H9 (cell line): ENCODE results near the gene IGLON5. TPM values are rescaled to one million over a fixed set of nuclear protein-coding genes. Genes with fewer than 3 reads are reported as not detected.

Experiments
- DNase-seq: peaks from one replicate; pipeline ENCODE4 v3.0.0-alpha.2; 2017
- H2AFZ ChIP-seq: one replicate; pipeline ENCODE4 v1.6.1; 2013; ENCODE audit warnings: mild to moderate bottlenecking, low read length, control low read depth, moderate library complexity
- H2AK5ac ChIP-seq: 2 replicates; pipeline ENCODE4 v1.6.1; 2013; ENCODE audit warnings: low read length, control low read depth, mixed read lengths; ENCODE audit not compliant: insufficient read length
- H2BK120ac ChIP-seq: one replicate; pipeline ENCODE4 v1.6.1; 2013; ENCODE audit warnings: low read depth, mild to moderate bottlenecking, low read length, control low read depth, inconsistent platforms; ENCODE audit not compliant: poor library complexity, severe bottlenecking
- H2BK12ac ChIP-seq: 2 replicates; pipeline ENCODE4 v1.6.1; 2013; ENCODE audit warnings: low read length, control low read depth, mixed read lengths, low read depth; ENCODE audit not compliant: insufficient read length
- H2BK15ac ChIP-seq: 2 replicates; pipeline ENCODE4 v1.6.1; 2013; ENCODE audit warnings: low read depth, low read length, control low read depth
- H2BK20ac ChIP-seq: one replicate; pipeline ENCODE4 v1.6.1; 2013; ENCODE audit warnings: low read depth, mild to moderate bottlenecking, low read length, control low read depth, inconsistent platforms; ENCODE audit not compliant: poor library complexity, severe bottlenecking
- H2BK5ac ChIP-seq: 2 replicates; pipeline ENCODE4 v1.6.1; 2013; ENCODE audit warnings: low read length, control low read depth, mixed read lengths; ENCODE audit not compliant: insufficient read length
- H3K14ac ChIP-seq: 2 replicates; pipeline ENCODE4 v1.6.1; 2013; ENCODE audit warnings: low read length, control low read depth; ENCODE audit not compliant: insufficient read depth
- H3K18ac ChIP-seq: 2 replicates; pipeline ENCODE4 v1.6.1; 2013; ENCODE audit warnings: low read depth, mild to moderate bottlenecking, mixed read lengths, low read length, control low read depth; ENCODE audit not compliant: insufficient read length
- H3K23ac ChIP-seq: 2 replicates; pipeline ENCODE4 v1.6.1; 2013; ENCODE audit warnings: low read length, control low read depth, mixed read lengths, low read depth; ENCODE audit not compliant: insufficient read length
- H3K23me2 ChIP-seq: 2 replicates; pipeline ENCODE4 v1.6.1; 2013; ENCODE audit warnings: low read depth, mild to moderate bottlenecking, mixed read lengths, low read length, control low read depth; ENCODE audit not compliant: insufficient read length, poor library complexity, severe bottlenecking
- H3K27ac ChIP-seq: 2 replicates; pipeline ENCODE4 v1.5.1; 2013; ENCODE audit warnings: low read length, control low read depth, mixed read lengths, low read depth; ENCODE audit not compliant: insufficient read length
- H3K27me3 ChIP-seq: 2 replicates; pipeline ENCODE4 v1.6.1; 2013; ENCODE audit warnings: low read length, control low read depth, inconsistent platforms; ENCODE audit not compliant: insufficient read depth
- H3K4ac ChIP-seq: 2 replicates; pipeline ENCODE4 v1.6.1; 2013; ENCODE audit warnings: low read depth, mild to moderate bottlenecking, control low read depth, inconsistent platforms, low read length, moderate library complexity
- H3K4me1 ChIP-seq: 2 replicates; pipeline ENCODE4 v1.6.1; 2013; ENCODE audit warnings: low read length, control low read depth, inconsistent platforms; ENCODE audit not compliant: insufficient read depth
- H3K4me2 ChIP-seq: 2 replicates; pipeline ENCODE4 v1.6.1; 2013; ENCODE audit warnings: low read length, control low read depth, mixed read lengths; ENCODE audit not compliant: insufficient read length, insufficient read depth
- H3K56ac ChIP-seq: 2 replicates; pipeline ENCODE4 v1.6.1; 2013; ENCODE audit warnings: low read depth, mild to moderate bottlenecking, mixed read lengths, low read length, control low read depth; ENCODE audit not compliant: insufficient read length
- H3K79me1 ChIP-seq: 2 replicates; pipeline ENCODE4 v1.6.1; 2013; ENCODE audit warnings: low read depth, mild to moderate bottlenecking, moderate library complexity, low read length, control low read depth, inconsistent platforms; ENCODE audit not compliant: insufficient read depth, poor library complexity, severe bottlenecking
- H3K79me2 ChIP-seq: 2 replicates; pipeline ENCODE4 v1.6.1; 2013; ENCODE audit warnings: low read length, control low read depth, inconsistent platforms; ENCODE audit not compliant: insufficient read depth
- H3K9ac ChIP-seq: 2 replicates; pipeline ENCODE4 v1.6.1; 2013; ENCODE audit warnings: low read length, control low read depth, mixed read lengths; ENCODE audit not compliant: insufficient read length; ENCODE audit errors: extremely low read depth
- H3K9me3 ChIP-seq: one replicate; pipeline ENCODE4 v1.6.1; 2013; ENCODE audit warnings: low read depth, low read length, inconsistent platforms; ENCODE audit not compliant: control insufficient read depth
- H3T11ph ChIP-seq: one replicate; pipeline ENCODE4 v1.6.1; 2013; ENCODE audit warnings: mild to moderate bottlenecking, low read length, control low read depth, inconsistent platforms
- H4K20me1 ChIP-seq: one replicate; pipeline ENCODE4 v1.6.1; 2013; ENCODE audit not compliant: control insufficient read depth, insufficient read length, insufficient read depth
- H4K5ac ChIP-seq: 2 replicates; pipeline ENCODE4 v1.6.1; 2013; ENCODE audit warnings: low read depth, mild to moderate bottlenecking, mixed read lengths, low read length, control low read depth; ENCODE audit not compliant: insufficient read length
- H4K8ac ChIP-seq: replicated peaks from 2 replicates; pipeline ENCODE4 v1.6.1; 2013; ENCODE audit warnings: low read length, control low read depth, mixed read lengths, low read depth; ENCODE audit not compliant: insufficient read length
- H4K91ac ChIP-seq: 2 replicates; pipeline ENCODE4 v1.6.1; 2013; ENCODE audit warnings: low read depth, mild to moderate bottlenecking, moderate library complexity, mixed read lengths, low read length, control low read depth; ENCODE audit not compliant: insufficient read length
- H3K27ac Mint-ChIP-seq, 3 experiments: 2 replicates in 2 of 3; 3 replicates in 1 of 3; pipeline ENCODE4 v1.8.0; 2020 to 2021; ENCODE audit warnings: mixed read lengths in 3 of 3, mild to moderate bottlenecking in 1 of 3, moderate library complexity in 1 of 3
- H3K27me3 Mint-ChIP-seq: 2 replicates; pipeline ENCODE4 v1.8.0; 2021; ENCODE audit warnings: low read depth, mild to moderate bottlenecking, moderate library complexity, mixed read lengths
- H3K36me3 Mint-ChIP-seq, 3 experiments: 2 replicates in 2 of 3; 3 replicates in 1 of 3; pipeline ENCODE4 v1.8.0; 2020 to 2021; ENCODE audit warnings: low read depth in 3 of 3, mixed read lengths in 3 of 3; ENCODE audit not compliant: insufficient read depth in 1 of 3
- H3K4me1 Mint-ChIP-seq, 2 experiments: 2 replicates each; pipeline ENCODE4 v1.8.0; 2020; ENCODE audit warnings: mixed read lengths in 2 of 2
- H3K4me3 Mint-ChIP-seq, 2 experiments: 2 replicates in 1 of 2; 3 replicates in 1 of 2; pipeline ENCODE4 v1.8.0; 2020 to 2021; ENCODE audit warnings: mild to moderate bottlenecking in 2 of 2, mixed read lengths in 2 of 2, moderate library complexity in 1 of 2
- H3K9me3 Mint-ChIP-seq, 2 experiments: 2 replicates in 1 of 2; 3 replicates in 1 of 2; pipeline ENCODE4 v1.8.0; 2020; ENCODE audit warnings: mild to moderate bottlenecking in 2 of 2, mixed read lengths in 2 of 2, moderate library complexity in 1 of 2
- WGBS: extraction: QIAGEN DNeasy Blood & Tissue Kit; methylation state at CpG from one replicate; pipeline ENCODE4 v1.1.7; 2013; ENCODE audit warnings: missing lambda C conversion rate, low lambda C conversion rate, mixed read lengths; ENCODE audit not compliant: insufficient read length; ENCODE audit errors: extremely low coverage; 5-methylcytosine and 5-hydroxymethylcytosine counted together
- total RNA-seq: library from RNA; stranded (reverse); gene quantifications from 2 replicates; pipeline ENCODE4 v1.2.1, GENCODE V29; 2021
- TF ChIP-seq, protein P1 (sequence below): fragments of 200-600 bp; sonication (generic); conservative IDR thresholded peaks from 3 replicates; pipeline ENCODE4 v1.8.0; 2021; ENCODE audit warnings: antibody characterized with exemption, mild to moderate bottlenecking

Gene IGLON5
- total RNA-seq, 1 experiment from 2014 or later = 41.4 TPM

GRCh38 chr19:51305479-51305878 lies 6.0 kb upstream of the IGLON5 start:
- Histone ChIP-seq H3K18ac (no peak overlapping the region), H4K91ac (no peak overlapping the region), H3K56ac (no peak overlapping the region), H3K23me2 (no peaks in the 10 kb centered on the region), H4K5ac (no peak overlapping the region), H2BK12ac (no peak overlapping the region), H3K79me1 (no peaks in the 10 kb centered on the region), H4K20me1 (no peaks in the 10 kb centered on the region), H3K9ac (no peak overlapping the region), H2BK20ac (no peak overlapping the region), H3K23ac (no peak overlapping the region), H4K8ac (no peak overlapping the region), H2BK15ac (no peak overlapping the region), H3K4me2 (no peak overlapping the region), H2BK5ac (no peak overlapping the region), H3K4ac (no peak overlapping the region), H3K14ac (no peak overlapping the region), H2BK120ac (no peak overlapping the region), H3K27ac (no peak overlapping the region), H3K27me3 (no peaks in the 10 kb centered on the region), H3T11ph (no peak overlapping the region), H2AK5ac (no peak overlapping the region), H3K4me1 (no peaks in the 10 kb centered on the region), H3K79me2 (no peaks in the 10 kb centered on the region), H3K9me3 (no peaks in the 10 kb centered on the region), H2AFZ (no peak overlapping the region)
- Mint-ChIP-seq H3K27ac (no peak overlapping the region), H3K9me3 (peaks cover 9 to 22% of the 10 kb centered on the region in 2 experiments; a peak in 4 of 5 replicates), H3K27me3 (peaks cover 15% of the 10 kb centered on the region), H3K4me3 (no peak overlapping the region), H3K4me1 (peaks cover 10 to 12% of the 10 kb centered on the region in 2 experiments), H3K36me3 (peaks cover 0 to 4% (median 4%) of the 10 kb centered on the region in 3 experiments; a peak in 5 of 7 replicates)
- TF ChIP-seq, protein P1, sequence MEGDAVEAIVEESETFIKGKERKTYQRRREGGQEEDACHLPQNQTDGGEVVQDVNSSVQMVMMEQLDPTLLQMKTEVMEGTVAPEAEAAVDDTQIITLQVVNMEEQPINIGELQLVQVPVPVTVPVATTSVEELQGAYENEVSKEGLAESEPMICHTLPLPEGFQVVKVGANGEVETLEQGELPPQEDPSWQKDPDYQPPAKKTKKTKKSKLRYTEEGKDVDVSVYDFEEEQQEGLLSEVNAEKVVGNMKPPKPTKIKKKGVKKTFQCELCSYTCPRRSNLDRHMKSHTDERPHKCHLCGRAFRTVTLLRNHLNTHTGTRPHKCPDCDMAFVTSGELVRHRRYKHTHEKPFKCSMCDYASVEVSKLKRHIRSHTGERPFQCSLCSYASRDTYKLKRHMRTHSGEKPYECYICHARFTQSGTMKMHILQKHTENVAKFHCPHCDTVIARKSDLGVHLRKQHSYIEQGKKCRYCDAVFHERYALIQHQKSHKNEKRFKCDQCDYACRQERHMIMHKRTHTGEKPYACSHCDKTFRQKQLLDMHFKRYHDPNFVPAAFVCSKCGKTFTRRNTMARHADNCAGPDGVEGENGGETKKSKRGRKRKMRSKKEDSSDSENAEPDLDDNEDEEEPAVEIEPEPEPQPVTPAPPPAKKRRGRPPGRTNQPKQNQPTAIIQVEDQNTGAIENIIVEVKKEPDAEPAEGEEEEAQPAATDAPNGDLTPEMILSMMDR = no peak
- WGBS = no CpG with 5 or more reads among the region's 3 CpGs
- no peak for DNase-seq
